Osteoblast (primary cell): ENCODE results near the gene AHDC1. TPM values are rescaled to one million over a fixed set of nuclear protein-coding genes. Genes with fewer than 3 reads are reported as not detected.

Experiments
- DNase-seq: peaks from one replicate; pipeline ENCODE4 v3.0.0; 2011; ENCODE audit warnings: low spot score, mixed read lengths; ENCODE audit not compliant: insufficient read length; ENCODE audit errors: missing footprints
- H2AFZ ChIP-seq: 2 replicates; pipeline ENCODE4 v1.6.0; 2011; ENCODE audit warnings: mild to moderate bottlenecking, low read length
- H3K27ac ChIP-seq: 2 replicates; pipeline ENCODE4 v1.5.1; 2011; ENCODE audit warnings: mild to moderate bottlenecking, low read depth, low read length, moderate library complexity
- H3K27me3 ChIP-seq: 2 replicates; pipeline ENCODE4 v1.6.0; 2012; ENCODE audit warnings: mild to moderate bottlenecking, control low read depth, inconsistent platforms, low read length, moderate library complexity; ENCODE audit not compliant: insufficient read depth
- H3K36me3 ChIP-seq: 2 replicates; pipeline ENCODE4 v1.5.1; 2011; ENCODE audit warnings: mild to moderate bottlenecking, low read length, control low read depth, moderate library complexity; ENCODE audit not compliant: insufficient read depth
- H3K4me1 ChIP-seq: 2 replicates; pipeline ENCODE4 v1.5.1; 2011; ENCODE audit warnings: mild to moderate bottlenecking, low read length, control low read depth, moderate library complexity; ENCODE audit not compliant: insufficient read depth
- H3K4me2 ChIP-seq: 2 replicates; pipeline ENCODE4 v1.6.0; 2011; ENCODE audit warnings: mild to moderate bottlenecking, low read length; ENCODE audit not compliant: insufficient read depth
- H3K4me3 ChIP-seq: fragments of 200-600 bp; sonication (generic); 3 replicates; pipeline ENCODE4 v1.5.1; 2012; ENCODE audit warnings: mild to moderate bottlenecking, low read length, inconsistent platforms; ENCODE audit not compliant: insufficient read depth
- H3K79me2 ChIP-seq: 2 replicates; pipeline ENCODE4 v1.6.0; 2012; ENCODE audit warnings: mild to moderate bottlenecking, low read length, control low read depth, inconsistent platforms; ENCODE audit not compliant: insufficient read depth
- H3K9me3 ChIP-seq: 2 replicates; pipeline ENCODE4 v1.5.1; 2011; ENCODE audit warnings: low read depth, low read length, control low read depth
- H4K20me1 ChIP-seq: 2 replicates; pipeline ENCODE4 v1.6.0; 2012; ENCODE audit warnings: mild to moderate bottlenecking, low read length, control low read depth; ENCODE audit not compliant: insufficient read depth
- total RNA-seq: library from RNA; depleted of rRNA; stranded (reverse); fragments of >200 nt; gene quantifications from 2 replicates; pipeline ENCODE4 v1.2.3, GENCODE V29; 2012
- TF ChIP-seq, protein P1 (sequence below): IDR thresholded peaks from 2 replicates; pipeline ENCODE4 v1.5.1; 2011; ENCODE audit warnings: mild to moderate bottlenecking, low read depth, low read length, moderate library complexity; ENCODE audit errors: extremely low read depth

Gene AHDC1
- total RNA-seq, 1 donor: 11.2 TPM

DNA sequence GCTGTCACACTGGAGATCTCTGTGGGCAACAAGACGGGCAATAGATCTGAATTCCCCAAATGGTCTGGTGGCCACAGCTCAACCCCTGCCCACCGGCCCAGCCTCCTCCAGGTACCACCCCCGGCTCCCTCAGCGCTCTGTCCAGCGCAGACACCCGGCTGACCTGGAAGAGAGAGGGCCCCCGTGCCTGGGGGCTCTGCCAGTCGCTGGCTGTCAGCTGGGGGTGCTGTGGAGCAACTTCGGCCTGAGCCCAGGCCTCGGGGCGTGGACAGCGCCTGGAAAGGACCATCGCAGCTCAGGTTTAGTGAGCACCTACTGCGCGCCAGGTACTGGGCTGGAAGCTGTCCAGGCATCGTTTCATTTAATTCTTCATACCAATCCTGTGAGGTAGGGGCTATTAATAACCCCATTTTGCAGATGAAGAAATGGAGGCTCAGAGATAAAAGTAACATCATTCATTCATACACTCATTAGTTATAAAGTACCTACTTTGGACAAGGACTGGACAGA lies 51.0 kb downstream of the AHDC1 start:
- Histone ChIP-seq H4K20me1 (peaks cover 13% of the 10 kb centered on the region), H3K36me3 (peaks cover 32% of the 10 kb centered on the region), H2AFZ (no peak overlapping the region), H3K4me1 (peaks cover 17% of the 10 kb centered on the region), H3K4me3 (no peak overlapping the region), H3K27ac (no peak overlapping the region), H3K4me2 (no peak overlapping the region), H3K79me2 (peaks cover 6% of the 10 kb centered on the region), H3K27me3 (no peaks in the 10 kb centered on the region), H3K9me3 (no peaks in the 10 kb centered on the region)
- no peak for DNase-seq
- TF ChIP-seq, protein P1, sequence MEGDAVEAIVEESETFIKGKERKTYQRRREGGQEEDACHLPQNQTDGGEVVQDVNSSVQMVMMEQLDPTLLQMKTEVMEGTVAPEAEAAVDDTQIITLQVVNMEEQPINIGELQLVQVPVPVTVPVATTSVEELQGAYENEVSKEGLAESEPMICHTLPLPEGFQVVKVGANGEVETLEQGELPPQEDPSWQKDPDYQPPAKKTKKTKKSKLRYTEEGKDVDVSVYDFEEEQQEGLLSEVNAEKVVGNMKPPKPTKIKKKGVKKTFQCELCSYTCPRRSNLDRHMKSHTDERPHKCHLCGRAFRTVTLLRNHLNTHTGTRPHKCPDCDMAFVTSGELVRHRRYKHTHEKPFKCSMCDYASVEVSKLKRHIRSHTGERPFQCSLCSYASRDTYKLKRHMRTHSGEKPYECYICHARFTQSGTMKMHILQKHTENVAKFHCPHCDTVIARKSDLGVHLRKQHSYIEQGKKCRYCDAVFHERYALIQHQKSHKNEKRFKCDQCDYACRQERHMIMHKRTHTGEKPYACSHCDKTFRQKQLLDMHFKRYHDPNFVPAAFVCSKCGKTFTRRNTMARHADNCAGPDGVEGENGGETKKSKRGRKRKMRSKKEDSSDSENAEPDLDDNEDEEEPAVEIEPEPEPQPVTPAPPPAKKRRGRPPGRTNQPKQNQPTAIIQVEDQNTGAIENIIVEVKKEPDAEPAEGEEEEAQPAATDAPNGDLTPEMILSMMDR: no peak

GRCh38 chr1:27551953-27552312 lies 52.0 kb downstream of the AHDC1 start:
- TF ChIP-seq, protein P1: no peak
- no peak overlapping the region for H2AFZ ChIP-seq
- H3K9me3 ChIP-seq: no peaks in the 10 kb centered on the region
- peaks cover 13% of the 10 kb centered on the region for H4K20me1 ChIP-seq
- H3K4me1 ChIP-seq: peaks cover 10% of the 10 kb centered on the region
- peaks cover 36% of the 10 kb centered on the region for H3K36me3 ChIP-seq
- no peak overlapping the region for H3K4me3 ChIP-seq
- no peak overlapping the region for H3K4me2 ChIP-seq
- H3K27ac ChIP-seq: no peak overlapping the region
- H3K27me3 ChIP-seq: no peaks in the 10 kb centered on the region
- H3K79me2 ChIP-seq: peaks cover 10% of the 10 kb centered on the region
- DNase-seq: no peak

GRCh38 chr1:27551170-27551952 lies 52.6 kb downstream of the AHDC1 start:
- peaks cover 16% of the 10 kb centered on the region for H3K79me2 ChIP-seq
- H3K27me3 ChIP-seq: no peaks in the 10 kb centered on the region
- H3K9me3 ChIP-seq: no peaks in the 10 kb centered on the region
- peaks cover 7% of the 10 kb centered on the region for H3K4me1 ChIP-seq
- H3K36me3 ChIP-seq: peaks cover 42% of the 10 kb centered on the region
- TF ChIP-seq, protein P1: no peak
- no peak overlapping the region for H2AFZ ChIP-seq
- peaks cover 11% of the 10 kb centered on the region for H4K20me1 ChIP-seq
- H3K4me2 ChIP-seq: no peak overlapping the region
- no peak for DNase-seq
- H3K27ac ChIP-seq: no peak overlapping the region
- H3K4me3 ChIP-seq: no peak overlapping the region

- Histone ChIP-seq H3K36me3 (peaks cover 42% of the 10 kb centered on the region), H3K4me2 (no peak overlapping the region), H3K79me2 (peaks cover 23% of the 10 kb centered on the region), H3K4me1 (peaks cover 9% of the 10 kb centered on the region), H3K27ac (no peak overlapping the region), H3K4me3 (no peak overlapping the region), H2AFZ (no peak overlapping the region), H4K20me1 (peaks cover 11% of the 10 kb centered on the region), H3K27me3 (no peaks in the 10 kb centered on the region), H3K9me3 (no peaks in the 10 kb centered on the region)
- TF ChIP-seq, protein P1: no peak
- DNase-seq: no peak
Observed at GRCh38 chr1:27550510-27551169, 53.3 kb downstream of the AHDC1 start.
